OCI-LY7 (cell line): Measurements from ENCODE around the gene PTGIR. TPM values are rescaled to one million over a fixed set of nuclear protein-coding genes. Genes with fewer than 3 reads are reported as not detected.

Experiments used
- BruUV-seq: library from RNA; stranded (reverse); fragments of 400-500 nt; replicated peaks from 2 replicates; lab custom pipeline; 2021; lab: Mats Ljungman, UMichigan
- CTCF ChIA-PET: fragments of 300-600 bp; sonication (Branson Sonifier 250); formaldehyde crosslinking; loops from one replicate; lab custom pipeline; 2022; ENCODE audit warnings: antibody characterized with exemption; ENCODE audit not compliant: unreplicated experiment; lab: Charles Lee
- POLR2A ChIA-PET: fragments of 300-600 bp; sonication (Branson Sonifier 250); formaldehyde crosslinking; loops from one replicate; lab custom pipeline; 2022; ENCODE audit warnings: antibody characterized with exemption; lab: Charles Lee
- DNase-seq: peaks from one replicate; pipeline ENCODE4 v3.0.0-alpha.2; 2015; ENCODE audit warnings: low spot score
- H2AFZ ChIP-seq: fragments of 200-600 bp; sonication (generic), shearing (Covaris generic); 2 replicates; pipeline ENCODE4 v1.6.1; 2014; ENCODE audit warnings: mild to moderate bottlenecking, antibody characterized with exemption, low read length, moderate library complexity
- H3K27ac ChIP-seq: fragments of 200-600 bp; sonication (generic); 2 replicates; pipeline ENCODE4 v1.5.1; 2014; ENCODE audit warnings: mixed run types, low read depth, mild to moderate bottlenecking, moderate library complexity, low read length, inconsistent platforms; ENCODE audit not compliant: poor library complexity, severe bottlenecking
- H3K36me3 ChIP-seq: fragments of 200-600 bp; sonication (generic); 2 replicates; pipeline ENCODE4 v1.6.1; 2014; ENCODE audit warnings: mild to moderate bottlenecking, antibody characterized with exemption, low read length, moderate library complexity, mixed read lengths; ENCODE audit not compliant: insufficient read depth
- H3K4me1 ChIP-seq: fragments of 200-600 bp; sonication (generic); 2 replicates; pipeline ENCODE4 v1.5.1; 2014; ENCODE audit warnings: mild to moderate bottlenecking, low read length; ENCODE audit not compliant: insufficient read depth, poor library complexity, severe bottlenecking
- H3K4me2 ChIP-seq: fragments of 200-600 bp; sonication (generic); 2 replicates; pipeline ENCODE4 v1.6.1; 2014; ENCODE audit warnings: mild to moderate bottlenecking, low read length
- H3K4me3 ChIP-seq: fragments of 200-600 bp; sonication (generic); 2 replicates; pipeline ENCODE4 v1.5.1; 2014; ENCODE audit warnings: mild to moderate bottlenecking, low read depth, low read length; ENCODE audit not compliant: poor library complexity, severe bottlenecking
- H3K79me2 ChIP-seq: fragments of 200-600 bp; sonication (generic); 2 replicates; pipeline ENCODE4 v1.6.1; 2016; ENCODE audit warnings: low read depth, mild to moderate bottlenecking, low read length, moderate library complexity, mixed read lengths; ENCODE audit not compliant: insufficient read depth
- H3K9me2 ChIP-seq: fragments of 200-600 bp; sonication (generic); 2 replicates; pipeline ENCODE4 v1.6.1; 2016; ENCODE audit warnings: mild to moderate bottlenecking, low read length, mixed read lengths; ENCODE audit not compliant: insufficient read depth
- H3K9me3 ChIP-seq: fragments of 200-600 bp; sonication (generic); 2 replicates; pipeline ENCODE4 v1.6.1; 2014; ENCODE audit warnings: mild to moderate bottlenecking, mixed run types, low read length, mixed read lengths
- H4K20me1 ChIP-seq: fragments of 200-600 bp; sonication (generic); 2 replicates; pipeline ENCODE4 v1.6.1; 2014; ENCODE audit warnings: mild to moderate bottlenecking, antibody characterized with exemption, low read length, moderate library complexity, mixed read lengths; ENCODE audit not compliant: insufficient read depth
- CTCF ChIP-seq: fragments of 200-600 bp; sonication (generic); conservative IDR thresholded peaks from 2 replicates; pipeline ENCODE4 v1.5.1; 2014; ENCODE audit warnings: mild to moderate bottlenecking, antibody characterized with exemption, low read length, moderate library complexity, mixed read lengths
- EZH2phosphoT487 ChIP-seq: fragments of 200-600 bp; sonication (generic); IDR thresholded peaks from 2 replicates; pipeline ENCODE4 v1.6.1; 2018; ENCODE audit warnings: low read depth, borderline replicate concordance, mild to moderate bottlenecking, mixed run types, antibody characterized with exemption, low read length, moderate library complexity, mixed read lengths
- intact Hi-C: fragments of 100-400 bp; cut with micrococcal nuclease; formaldehyde crosslinking; loops from one replicate; pipeline ENCODE4 v1.10.0; 2022; ENCODE audit not compliant: unreplicated experiment
- total RNA-seq, 2 experiments: library from RNA; depleted of rRNA in 1 of 2; stranded (reverse); fragments of >200 nt in 1 of 2; shearing (Covaris generic) in 1 of 2; gene quantifications; 2 replicates each; pipeline ENCODE4 v1.2.3, GENCODE V29; 2014 to 2022

Gene PTGIR
- total RNA-seq, 2 experiments from 2014 or later, result 0.25 TPM; not detected in 1

- Histone ChIP-seq H3K9me3 (peaks cover 13% of the 10 kb centered on the region), H3K79me2 (peaks cover 40% of the 10 kb centered on the region), H2AFZ (no peak overlapping the region), H4K20me1 (peaks cover 17% of the 10 kb centered on the region), H3K36me3 (peaks cover 37% of the 10 kb centered on the region), H3K4me3 (no peak overlapping the region), H3K27ac (no peak overlapping the region), H3K4me1 (peaks cover 31% of the 10 kb centered on the region), H3K4me2 (peak overlapping the region; percentile 84), H3K9me2 (no peaks in the 10 kb centered on the region)
- no peak for TF ChIP-seq CTCF
- TF ChIP-seq EZH2phosphoT487, result no peak
- BruUV-seq, result no TSS peak
- intact Hi-C loops, result no loop called here
- DNase-seq, result no peak
- ChIA-PET CTCF (no interaction called here), POLR2A (no interaction called here)
Measured at GRCh38 chr19:46603752-46604231, 21.1 kb downstream of the PTGIR start.

- BruUV-seq, result no TSS peak
- peak overlapping the region; percentile 84 for H3K4me2 ChIP-seq
- CTCF ChIA-PET, result no interaction called here
- H3K4me1 ChIP-seq, result peaks cover 31% of the 10 kb centered on the region
- peaks cover 19% of the 10 kb centered on the region for H3K9me3 ChIP-seq
- H3K79me2 ChIP-seq, result peaks cover 40% of the 10 kb centered on the region
- H2AFZ ChIP-seq, result no peak overlapping the region
- POLR2A ChIA-PET, result no interaction called here
- no peaks in the 10 kb centered on the region for H3K9me2 ChIP-seq
- intact Hi-C loops, result no loop called here
- peak overlapping the region; percentile 80 for H3K27ac ChIP-seq
- H3K36me3 ChIP-seq, result peaks cover 32% of the 10 kb centered on the region
- TF ChIP-seq EZH2phosphoT487, result no peak
- TF ChIP-seq CTCF, result no peak
- peak overlapping the region; percentile 96 for H3K4me3 ChIP-seq
- DNase-seq, result no peak
- peaks cover 17% of the 10 kb centered on the region for H4K20me1 ChIP-seq
Measured at GRCh38 chr19:46603195-46603637, 21.7 kb downstream of the PTGIR start.
